Measurements from ENCODE around the gene FER.
"Not testable (repeated sequence)": the region's sequence is repeated elsewhere in the genome, so short reads cannot be mapped to it uniquely, and the experiment has no call there.

The FER gene

GRCh38 chr5:108881133-108881532 lies 133.4 kb downstream of the FER start:
- DNase-seq (ENCODE audit: low read depth) = no peak

GRCh38 chr5:108884736-108885135 lies 137.0 kb downstream of the FER start:
- no peak for DNase-seq (ENCODE audit: low read depth)

- DNase-seq (ENCODE audit: low read depth) = no peak
These were observed 150.6 kb downstream of the FER start for GRCh38 chr5:108898257-108898656.

GRCh38 chr5:108898707-108899106 lies 151.0 kb downstream of the FER start:
- no peak for DNase-seq (ENCODE audit: low read depth)

GRCh38 chr5:108899244-108899643 lies 151.5 kb downstream of the FER start:
- not testable (repeated sequence) for DNase-seq (ENCODE audit: low read depth)

GRCh38 chr5:108900668-108901067 lies 153.0 kb downstream of the FER start:
- no peak for DNase-seq (ENCODE audit: low read depth)

GRCh38 chr5:108905805-108906204 lies 158.1 kb downstream of the FER start:
- no peak for DNase-seq (ENCODE audit: low read depth)

GRCh38 chr5:108910627-108911026 lies 162.9 kb downstream of the FER start:
- no peak for DNase-seq (ENCODE audit: low read depth)

- no peak for DNase-seq (ENCODE audit: low read depth)
These were observed 163.4 kb downstream of the FER start for GRCh38 chr5:108911055-108911454.

- no peak for DNase-seq (ENCODE audit: low read depth)
These were observed 169.9 kb downstream of the FER start for GRCh38 chr5:108917596-108917995.

- DNase-seq (ENCODE audit: low read depth) = no peak
These were observed 172.1 kb downstream of the FER start for GRCh38 chr5:108919591-108920326.

- DNase-seq (ENCODE audit: low read depth) = peak; percentile 18
These were observed 176.8 kb downstream of the FER start for GRCh38 chr5:108924457-108924961.

- DNase-seq (ENCODE audit: low read depth) = no peak
These were observed 177.4 kb downstream of the FER start for GRCh38 chr5:108925073-108925472.

GRCh38 chr5:108930107-108930506 lies 182.4 kb downstream of the FER start:
- no peak for DNase-seq (ENCODE audit: low read depth)

- DNase-seq (ENCODE audit: low read depth) = no peak
These were observed 187.9 kb downstream of the FER start for GRCh38 chr5:108935611-108936010.

- no peak for DNase-seq (ENCODE audit: low read depth)
These were observed 189.5 kb downstream of the FER start for GRCh38 chr5:108937221-108937620.

- no peak for DNase-seq (ENCODE audit: low read depth)
These were observed 192.8 kb downstream of the FER start for GRCh38 chr5:108940506-108940905.

GRCh38 chr5:108941746-108942145 lies 194.0 kb downstream of the FER start:
- no peak for DNase-seq (ENCODE audit: low read depth)

- no peak for DNase-seq (ENCODE audit: low read depth)
These were observed 195.0 kb downstream of the FER start for GRCh38 chr5:108942701-108943100.

GRCh38 chr5:108945094-108945493 lies 197.4 kb downstream of the FER start:
- DNase-seq (ENCODE audit: low read depth) = no peak

GRCh38 chr5:108946008-108946407 lies 198.3 kb downstream of the FER start:
- no peak for DNase-seq (ENCODE audit: low read depth)

GRCh38 chr5:108947164-108947563 lies 199.5 kb downstream of the FER start:
- DNase-seq (ENCODE audit: low read depth) = no peak

- no peak for DNase-seq (ENCODE audit: low read depth)
These were observed 202.6 kb downstream of the FER start for GRCh38 chr5:108950276-108950675.

- no peak for DNase-seq (ENCODE audit: low read depth)
These were observed 206.2 kb downstream of the FER start for GRCh38 chr5:108953940-108954339.
